Stimulated activated CD4-positive, alpha-beta T cell treated with anti-CD3 and anti-CD28 coated beads, Interleukin-12 subunit alpha, Interleukin-12 subunit beta, amount 100 ng/mL, for 4 hours (primary cell): ENCODE measurements around the gene DMWD.

Source experiments
- DNase-seq: peaks from one replicate; pipeline ENCODE4 v3.0.0-alpha.2; 2020

The DMWD gene

GRCh38 chr19:45792470-45793177 is at the start of gene DMWD:
Gene DMWD, minus strand, starts transcription at chr19:45792845. Its CDS starts 89 bp downstream, at chr19:45792756.
- peak; percentile 100 for DNase-seq

GRCh38 chr19:45842198-45842597 is 49.6 kb upstream of the DMWD start:
- no peak for DNase-seq

GRCh38 chr19:45834970-45835369 is 42.3 kb upstream of the DMWD start:
- DNase-seq, result no peak

- DNase-seq, result no peak
Measured at GRCh38 chr19:45828945-45829344, 36.3 kb upstream of the DMWD start.

GRCh38 chr19:45828523-45828922 is 35.9 kb upstream of the DMWD start:
- no peak for DNase-seq

GRCh38 chr19:45827459-45828093 is 34.9 kb upstream of the DMWD start:
- no peak for DNase-seq

GRCh38 chr19:45826934-45827333 is 34.3 kb upstream of the DMWD start:
- no peak for DNase-seq

GRCh38 chr19:45825917-45826893 is 33.6 kb upstream of the DMWD start:
- DNase-seq, result no peak

GRCh38 chr19:45825263-45825605 is 32.6 kb upstream of the DMWD start:
- no peak for DNase-seq

GRCh38 chr19:45824531-45825262 is 32.1 kb upstream of the DMWD start:
- DNase-seq, result no peak

- DNase-seq, result no peak
Measured at GRCh38 chr19:45824041-45824471, 31.4 kb upstream of the DMWD start.

- no peak for DNase-seq
Measured at GRCh38 chr19:45823182-45823581, 30.5 kb upstream of the DMWD start.

- DNase-seq, result no peak
Measured at GRCh38 chr19:45822716-45823115, 30.1 kb upstream of the DMWD start.

- DNase-seq, result no peak
Measured at GRCh38 chr19:45821570-45821969, 28.9 kb upstream of the DMWD start.

- DNase-seq, result no peak
Measured at GRCh38 chr19:45821103-45821521, 28.5 kb upstream of the DMWD start.

GRCh38 chr19:45820413-45821102 is 27.9 kb upstream of the DMWD start:
- DNase-seq, result no peak

GRCh38 chr19:45819769-45820168 is 27.1 kb upstream of the DMWD start:
- no peak for DNase-seq

GRCh38 chr19:45817725-45818301 is 25.2 kb upstream of the DMWD start:
- no peak for DNase-seq

- peak; percentile 97 for DNase-seq
Measured at GRCh38 chr19:45817010-45817724, 24.5 kb upstream of the DMWD start.

GRCh38 chr19:45816236-45817009 is 23.8 kb upstream of the DMWD start:
- no peak for DNase-seq
